GM12875 (cell line): ENCODE results near the gene FUS.
"Not testable (repeated sequence)": the region's sequence is repeated elsewhere in the genome, so short reads cannot be mapped to it uniquely, and the experiment has no call there.

Source experiments
- H3K4me3 ChIP-seq: one replicate; pipeline ENCODE4 v1.5.1; 2011; ENCODE audit warnings: low read depth, low read length, control low read depth
- TF ChIP-seq, protein P1 (sequence below): IDR thresholded peaks from 2 replicates; pipeline ENCODE4 v1.5.1; 2011; ENCODE audit warnings: low read depth, mild to moderate bottlenecking, control low read depth, inconsistent platforms, low read length, moderate library complexity, borderline replicate concordance; ENCODE audit not compliant: insufficient read depth

Gene FUS

DNA sequence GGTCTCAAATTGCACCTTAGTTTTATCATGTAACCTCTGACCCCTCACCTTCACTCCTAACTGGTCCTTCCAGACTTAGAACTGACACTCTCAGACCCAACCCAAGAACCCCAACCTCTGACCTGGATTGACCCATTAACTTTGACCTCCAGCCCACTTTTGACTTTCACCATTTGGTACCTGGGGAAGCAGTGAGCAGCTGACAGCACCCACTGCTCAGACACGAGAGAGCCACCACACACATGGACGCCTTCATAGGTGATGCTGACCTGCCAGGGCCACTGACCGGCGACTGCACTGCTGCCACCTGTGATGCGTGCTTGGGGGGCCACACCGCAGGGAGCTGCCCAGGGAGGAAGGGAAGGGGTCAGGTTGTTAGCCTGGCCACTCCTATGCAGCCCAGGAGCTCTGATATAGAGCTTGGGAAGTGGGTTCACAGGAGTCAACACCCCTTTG is 46.9 kb upstream of the FUS start:
- TF ChIP-seq, protein P1, sequence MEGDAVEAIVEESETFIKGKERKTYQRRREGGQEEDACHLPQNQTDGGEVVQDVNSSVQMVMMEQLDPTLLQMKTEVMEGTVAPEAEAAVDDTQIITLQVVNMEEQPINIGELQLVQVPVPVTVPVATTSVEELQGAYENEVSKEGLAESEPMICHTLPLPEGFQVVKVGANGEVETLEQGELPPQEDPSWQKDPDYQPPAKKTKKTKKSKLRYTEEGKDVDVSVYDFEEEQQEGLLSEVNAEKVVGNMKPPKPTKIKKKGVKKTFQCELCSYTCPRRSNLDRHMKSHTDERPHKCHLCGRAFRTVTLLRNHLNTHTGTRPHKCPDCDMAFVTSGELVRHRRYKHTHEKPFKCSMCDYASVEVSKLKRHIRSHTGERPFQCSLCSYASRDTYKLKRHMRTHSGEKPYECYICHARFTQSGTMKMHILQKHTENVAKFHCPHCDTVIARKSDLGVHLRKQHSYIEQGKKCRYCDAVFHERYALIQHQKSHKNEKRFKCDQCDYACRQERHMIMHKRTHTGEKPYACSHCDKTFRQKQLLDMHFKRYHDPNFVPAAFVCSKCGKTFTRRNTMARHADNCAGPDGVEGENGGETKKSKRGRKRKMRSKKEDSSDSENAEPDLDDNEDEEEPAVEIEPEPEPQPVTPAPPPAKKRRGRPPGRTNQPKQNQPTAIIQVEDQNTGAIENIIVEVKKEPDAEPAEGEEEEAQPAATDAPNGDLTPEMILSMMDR: no peak
- H3K4me3 ChIP-seq: no peak overlapping the region

DNA sequence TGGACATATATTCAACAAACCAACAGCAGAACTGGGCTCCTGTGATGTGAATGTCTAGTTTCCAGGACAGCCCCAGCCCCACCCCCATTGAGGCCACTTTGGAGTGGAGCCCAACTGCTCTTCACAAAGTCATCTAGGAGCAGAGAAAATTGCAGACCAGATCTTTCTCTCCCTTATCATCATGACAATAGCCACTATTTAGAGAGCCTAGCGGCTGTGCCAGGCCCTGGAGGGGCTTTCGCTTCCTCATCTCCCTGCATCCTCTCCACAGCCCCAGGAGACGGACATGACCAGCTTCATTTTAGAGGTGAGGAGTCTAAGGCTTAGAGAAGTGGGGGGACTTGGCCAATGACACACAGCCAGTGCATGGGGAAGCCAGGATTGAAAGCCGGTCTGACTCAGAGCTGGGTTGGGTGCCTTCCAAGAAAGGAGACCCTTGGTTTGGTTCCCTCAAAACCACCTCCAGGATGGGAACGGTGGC is 45.8 kb upstream of the FUS start:
- TF ChIP-seq, protein P1: no peak
- no peak overlapping the region for H3K4me3 ChIP-seq

DNA sequence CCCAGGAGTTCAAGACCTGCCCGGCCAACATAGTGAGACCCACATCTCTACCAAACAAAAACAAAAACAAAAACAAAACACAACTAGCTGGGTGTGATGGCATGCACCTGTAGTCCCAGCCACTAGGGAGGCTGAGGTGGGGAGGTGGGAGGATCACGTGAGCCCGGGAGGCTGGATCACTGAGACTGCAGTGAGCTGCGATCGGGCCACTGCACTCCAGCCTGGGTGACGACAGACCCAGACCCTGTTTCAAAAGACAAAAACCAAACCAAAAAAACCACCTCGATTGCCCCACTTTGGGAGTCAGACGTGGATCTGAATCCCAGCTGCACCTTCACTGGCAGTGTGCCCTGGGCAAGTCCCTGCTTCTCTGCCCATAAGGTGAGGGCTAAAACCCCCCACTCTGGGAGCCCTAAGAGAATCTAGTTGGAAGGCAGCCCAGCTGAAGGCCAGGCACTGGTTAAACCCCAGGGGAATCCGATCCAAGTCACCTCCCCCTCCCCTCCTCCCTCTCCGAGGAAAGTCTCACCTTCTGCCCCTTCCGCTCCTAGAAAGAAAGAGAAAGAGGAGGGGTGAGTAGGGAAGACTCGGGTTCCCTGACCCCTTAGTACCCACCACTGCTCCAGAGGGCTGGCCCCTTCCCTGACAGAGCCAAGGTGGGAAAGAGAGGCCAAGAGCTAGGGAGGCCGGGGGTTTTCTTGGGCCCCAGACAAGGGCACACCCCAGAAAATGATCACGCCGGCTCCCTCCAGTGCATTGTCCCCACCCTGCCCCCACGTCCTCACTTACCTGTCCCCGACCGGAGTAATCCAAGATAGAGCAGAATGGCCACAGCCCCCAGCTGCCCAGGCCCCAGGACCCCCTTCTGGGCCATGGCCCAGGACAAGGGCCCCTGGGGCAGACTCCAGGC is 45.1 kb upstream of the FUS start:
- TF ChIP-seq, protein P1: no peak
- H3K4me3 ChIP-seq: no peak overlapping the region

DNA sequence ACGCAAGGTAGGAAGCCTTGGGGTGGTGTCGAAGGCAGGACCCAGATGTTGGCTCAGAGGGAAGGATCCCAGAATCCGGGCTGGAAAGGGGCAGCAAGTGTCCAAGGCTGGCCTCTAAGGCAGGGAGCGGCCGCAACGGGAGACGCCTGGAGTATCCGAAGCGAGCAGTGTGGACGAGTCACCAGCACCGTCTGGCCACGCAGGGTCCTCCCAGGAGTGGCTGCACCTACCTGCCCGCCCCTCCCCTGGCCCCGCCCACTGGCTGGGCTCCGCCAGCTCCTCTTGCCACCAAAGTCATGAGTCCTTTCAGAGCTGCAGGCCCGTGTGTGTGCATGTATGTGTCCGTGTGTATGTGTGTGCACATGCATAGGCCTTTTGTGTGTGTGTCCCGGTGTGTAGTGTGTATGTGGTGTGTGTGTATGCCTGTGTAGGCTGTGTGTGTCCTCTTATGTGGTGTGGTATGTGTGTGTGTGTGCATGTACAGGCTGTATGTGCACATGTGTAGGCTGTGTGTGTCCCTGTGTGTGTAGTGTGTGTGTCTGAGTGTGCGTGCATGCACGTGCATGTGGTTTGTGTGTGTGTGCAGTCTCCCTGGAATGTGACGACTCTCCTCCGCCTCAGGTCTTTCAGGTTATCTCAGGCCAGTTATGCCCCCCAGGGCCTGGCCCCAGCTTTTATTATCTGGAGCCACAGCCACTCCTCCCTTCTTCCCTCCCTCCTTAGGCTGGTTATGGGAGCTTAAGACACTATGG is 44.2 kb upstream of the FUS start, which contains the start of gene PRSS8:
TSS of gene PRSS8 (minus strand) at position 193 of the 752 bp plus-strand sequence. CDS start 229 bp downstream, outside the sequence.
- TF ChIP-seq, protein P1: no peak
- no peak within 1 kb of the TSS for H3K4me3 ChIP-seq

DNA sequence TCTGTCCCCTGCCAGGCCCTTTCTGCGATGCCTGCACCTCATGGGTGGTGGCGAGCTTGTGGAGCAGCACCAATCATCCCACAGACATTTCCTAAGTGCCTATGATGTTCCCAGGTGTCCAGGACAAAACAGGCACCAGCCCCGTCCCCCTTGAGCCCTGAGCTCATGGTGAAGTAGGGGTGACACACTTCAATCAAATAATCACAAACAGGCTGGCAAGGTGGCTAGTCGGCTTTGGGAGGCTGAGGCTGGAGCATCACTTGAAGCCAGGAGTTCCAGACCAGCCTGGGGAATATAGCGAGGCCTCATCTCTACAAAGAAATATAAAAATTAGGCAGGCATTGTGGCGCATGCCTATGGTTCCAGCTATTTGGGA is 43.7 kb upstream of the FUS start:
- TF ChIP-seq, protein P1: no peak
- no peak overlapping the region for H3K4me3 ChIP-seq

DNA sequence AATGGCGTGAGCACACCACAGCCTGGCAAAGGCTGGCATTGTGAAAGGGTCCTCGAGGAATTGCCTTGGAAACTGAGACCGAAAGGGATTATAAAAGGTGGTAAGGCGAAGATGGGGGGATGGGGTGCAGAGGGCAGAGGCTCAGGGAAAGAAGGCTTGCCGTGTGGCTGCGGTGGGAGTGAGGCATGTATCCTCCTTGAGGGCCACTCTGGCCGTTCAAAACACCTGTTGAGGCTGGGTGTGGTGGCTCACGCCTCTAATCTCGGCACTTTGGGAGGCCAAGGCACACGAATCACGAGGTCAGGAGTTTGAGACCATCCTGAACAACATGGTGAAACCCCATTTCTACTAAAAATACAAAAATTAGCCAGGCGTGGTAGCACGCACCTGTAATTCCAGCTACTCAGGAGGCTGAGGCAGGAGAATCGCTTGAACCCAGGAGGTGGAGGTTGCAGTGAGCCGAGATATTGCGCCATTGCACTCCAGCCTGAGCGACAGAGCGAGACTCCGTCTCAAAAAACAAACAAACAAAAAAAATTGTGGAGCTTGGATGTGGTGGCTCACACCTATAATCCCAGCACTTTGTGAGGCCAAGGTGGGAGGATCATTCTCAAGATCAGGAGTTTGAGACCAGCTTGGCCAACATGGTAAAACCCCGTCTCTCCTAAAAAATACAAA is 43.0 kb upstream of the FUS start:
- not testable (repeated sequence) for H3K4me3 ChIP-seq
